Activated gamma-delta T cell treated with anti-CD3 and anti-CD28 coated beads, Interleukin-2, amount 50 U/mL, for 16 hours (primary cell): Measurements from ENCODE around the gene PLXNA4.

Experiments
- DNase-seq: peaks from one replicate; pipeline ENCODE4 v3.0.0-alpha.2; 2020; ENCODE audit warnings: low read depth

PLXNA4 gene

GRCh38 chr7:132472463-132473120 lies 103.7 kb downstream of the PLXNA4 start:
- DNase-seq, result no peak

DNA sequence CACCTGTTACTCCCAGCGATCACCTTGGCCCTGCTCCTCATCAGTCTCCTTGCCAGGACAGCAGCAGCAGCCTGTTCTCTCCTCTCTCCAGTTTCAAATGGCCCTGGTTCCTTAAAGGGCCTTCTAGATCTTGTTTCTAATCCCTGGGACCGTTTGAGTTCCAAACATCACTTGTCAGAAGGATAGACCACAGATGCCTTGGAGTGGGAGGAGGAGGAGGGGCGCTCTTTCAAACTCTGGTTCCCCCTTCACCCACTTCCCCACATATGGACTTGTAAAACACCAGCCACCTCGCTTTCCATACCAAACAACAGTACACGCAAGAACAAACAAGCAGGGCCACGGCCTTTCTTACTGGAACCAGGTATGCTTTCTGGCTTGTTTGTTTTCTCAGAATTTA lies 104.8 kb downstream of the PLXNA4 start:
- DNase-seq, result no peak

GRCh38 chr7:132469681-132470080 lies 106.6 kb downstream of the PLXNA4 start:
- no peak for DNase-seq

- no peak for DNase-seq
Observed at GRCh38 chr7:132469264-132469663, 107.0 kb downstream of the PLXNA4 start.

DNA sequence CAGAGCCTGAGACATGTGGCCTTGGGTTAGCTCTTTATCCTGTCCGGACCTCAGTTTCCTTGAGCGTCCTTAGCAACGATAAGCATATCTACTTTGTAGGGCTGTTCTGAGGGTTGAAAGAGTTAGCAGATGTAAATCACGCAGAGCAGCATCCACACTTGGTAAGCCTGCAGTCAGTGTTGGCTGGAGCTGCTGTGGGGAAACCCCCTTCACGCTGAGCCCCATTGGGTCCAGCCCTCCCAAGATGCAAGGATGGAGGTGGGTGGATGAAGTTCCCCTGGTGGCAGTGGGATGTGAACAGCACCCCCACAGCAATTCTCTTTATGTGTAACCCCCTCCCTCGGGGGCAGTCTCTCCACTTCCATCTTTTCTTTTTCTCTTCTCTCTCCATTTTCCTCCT lies 109.9 kb downstream of the PLXNA4 start:
- no peak for DNase-seq

DNA sequence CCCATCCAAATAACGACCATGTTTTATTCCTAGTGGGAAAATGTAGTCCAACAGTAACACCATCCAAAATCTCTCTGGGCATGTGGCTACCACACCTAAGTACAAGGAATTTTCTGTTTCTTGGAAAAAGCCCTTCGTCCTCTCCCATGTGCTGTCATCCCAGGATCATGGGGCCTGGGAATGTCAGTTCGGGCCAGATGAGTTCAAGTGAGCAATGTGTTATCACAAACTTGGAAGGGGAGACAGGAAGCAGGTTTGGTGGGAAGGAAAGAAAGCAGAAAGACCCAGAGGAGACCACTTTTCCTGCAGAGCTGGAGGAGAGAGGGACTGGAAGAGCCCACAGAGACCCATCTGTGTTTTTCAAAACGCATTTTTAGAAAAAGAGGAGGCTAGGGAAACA lies 110.8 kb downstream of the PLXNA4 start:
- no peak for DNase-seq

- DNase-seq, result no peak
Observed at GRCh38 chr7:132464740-132465139, 111.5 kb downstream of the PLXNA4 start.

GRCh38 chr7:132463922-132464321 lies 112.3 kb downstream of the PLXNA4 start:
- no peak for DNase-seq

DNA sequence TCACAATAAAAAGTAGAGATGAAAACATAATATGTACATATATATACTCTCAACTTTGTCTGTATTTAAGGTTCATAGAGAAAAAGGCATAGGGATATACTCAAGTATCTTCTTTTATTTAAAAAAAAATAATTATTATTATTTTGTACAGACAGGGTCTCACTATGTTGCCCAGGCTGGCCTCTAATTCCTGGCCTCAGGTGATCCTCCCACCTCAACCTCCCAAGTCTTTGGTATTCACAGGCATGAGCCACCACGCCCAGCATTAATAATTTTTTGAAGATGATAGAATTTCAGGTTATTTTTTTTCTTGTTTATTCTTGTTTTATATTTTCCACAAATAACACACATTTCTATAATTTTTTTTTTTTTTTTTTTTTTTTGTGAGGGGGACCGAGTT lies 113.8 kb downstream of the PLXNA4 start:
- DNase-seq, result no peak

DNA sequence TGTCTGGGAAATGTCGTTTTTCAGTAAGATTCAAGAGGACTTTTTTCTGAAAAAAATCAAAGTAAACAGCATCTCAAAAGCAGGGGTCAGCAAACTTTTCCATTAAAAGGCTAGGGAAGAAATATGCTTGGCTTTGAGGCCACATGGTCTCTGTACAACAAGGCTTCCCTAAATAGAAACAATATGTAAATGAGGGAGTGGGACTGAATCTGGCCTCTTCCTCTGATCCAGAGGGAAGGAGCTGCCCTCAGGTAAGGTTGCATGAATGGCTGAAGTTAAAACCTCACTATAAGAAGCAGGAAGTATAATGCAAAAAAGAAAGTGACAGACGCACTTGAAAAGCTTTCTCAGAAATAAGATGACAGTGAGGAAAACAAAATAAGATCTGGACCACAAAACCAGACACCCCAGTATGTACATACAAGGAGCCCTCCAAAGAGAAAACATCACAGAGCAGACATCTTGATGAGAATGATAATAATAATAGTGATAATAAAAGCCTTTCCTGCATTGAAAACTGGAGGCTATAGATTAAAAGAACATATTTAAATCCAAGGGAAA lies 115.2 kb downstream of the PLXNA4 start:
- DNase-seq, result no peak

DNA sequence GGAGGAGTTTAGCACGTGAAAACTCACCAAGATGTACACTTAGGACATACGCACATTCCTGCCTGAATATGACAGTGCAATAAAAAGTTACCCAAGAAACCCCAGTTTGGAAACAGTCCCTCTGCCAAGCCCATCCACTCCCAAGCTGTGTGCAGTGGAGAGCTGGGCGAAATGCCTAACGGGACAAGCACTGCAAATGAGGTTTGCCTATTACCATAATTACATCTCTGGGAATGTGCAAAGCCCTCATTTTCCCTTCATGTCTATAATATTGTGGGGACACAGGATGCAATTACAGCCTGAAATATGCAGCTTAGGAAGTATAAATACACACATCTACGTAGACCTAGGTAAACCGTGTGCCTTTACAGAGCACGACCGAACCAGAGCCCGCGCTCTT lies 117.5 kb downstream of the PLXNA4 start:
- no peak for DNase-seq

- DNase-seq, result no peak
Observed at GRCh38 chr7:132457658-132458057, 118.6 kb downstream of the PLXNA4 start.

- no peak for DNase-seq
Observed at GRCh38 chr7:132456418-132456817, 119.9 kb downstream of the PLXNA4 start.

DNA sequence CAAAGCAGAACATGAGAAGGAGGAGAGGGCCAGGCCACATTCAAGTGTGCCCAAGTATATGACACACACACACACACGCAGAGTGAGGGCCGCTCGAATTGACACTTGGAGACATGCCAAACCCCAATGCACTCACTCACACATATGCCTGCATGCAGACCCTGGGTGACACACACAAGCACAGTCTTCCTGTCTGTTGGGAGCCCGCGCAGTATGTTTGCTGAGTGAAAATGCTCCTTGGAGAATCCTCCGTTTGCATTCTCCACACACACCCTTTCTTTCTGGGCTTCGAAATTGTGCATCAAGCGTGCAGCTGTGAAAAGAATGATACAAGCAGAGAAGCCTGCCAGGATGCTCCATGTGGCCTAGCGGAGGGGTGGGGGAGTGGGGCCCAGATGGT lies 120.9 kb downstream of the PLXNA4 start:
- DNase-seq, result no peak

DNA sequence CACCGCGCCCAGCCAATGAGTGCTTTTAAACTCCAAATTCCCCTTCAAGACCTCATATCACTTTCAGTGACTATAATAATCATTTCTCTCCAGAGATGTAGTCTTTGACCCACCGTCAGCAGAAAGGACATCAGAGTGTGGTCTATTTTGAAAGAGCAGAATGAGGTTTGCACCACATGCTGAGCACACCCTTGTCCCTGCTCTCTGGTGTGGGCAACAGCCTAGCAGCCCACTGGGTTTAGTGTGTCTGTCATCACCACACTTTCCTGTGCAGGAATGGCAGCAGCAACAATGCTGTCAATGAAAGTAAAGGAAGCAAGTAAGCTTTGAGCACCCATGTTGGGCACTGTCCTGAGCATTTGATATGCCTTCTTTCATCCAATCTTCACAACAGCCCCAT lies 122.4 kb downstream of the PLXNA4 start:
- DNase-seq, result no peak

GRCh38 chr7:132451161-132451560 lies 125.1 kb downstream of the PLXNA4 start:
- DNase-seq, result no peak

DNA sequence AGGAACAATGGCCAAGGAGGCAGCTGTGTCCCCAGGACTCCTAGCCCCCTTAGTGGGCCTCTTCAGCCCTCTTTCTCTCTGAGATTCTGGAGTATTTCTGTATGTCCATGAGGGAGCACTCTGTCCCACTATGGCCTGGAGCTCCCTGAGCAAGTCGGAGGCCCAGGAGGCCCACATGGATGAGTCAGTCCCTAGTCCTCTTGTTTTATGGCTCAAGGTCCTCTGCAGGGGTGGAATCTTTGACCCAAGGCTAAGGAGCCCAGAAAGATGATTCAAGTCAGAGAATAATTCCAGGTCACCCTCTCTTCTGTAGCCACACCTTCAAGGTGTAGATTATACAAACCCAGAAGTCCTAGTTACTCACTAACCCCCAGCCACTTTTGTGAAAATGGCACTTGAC lies 125.6 kb downstream of the PLXNA4 start:
- no peak for DNase-seq

DNA sequence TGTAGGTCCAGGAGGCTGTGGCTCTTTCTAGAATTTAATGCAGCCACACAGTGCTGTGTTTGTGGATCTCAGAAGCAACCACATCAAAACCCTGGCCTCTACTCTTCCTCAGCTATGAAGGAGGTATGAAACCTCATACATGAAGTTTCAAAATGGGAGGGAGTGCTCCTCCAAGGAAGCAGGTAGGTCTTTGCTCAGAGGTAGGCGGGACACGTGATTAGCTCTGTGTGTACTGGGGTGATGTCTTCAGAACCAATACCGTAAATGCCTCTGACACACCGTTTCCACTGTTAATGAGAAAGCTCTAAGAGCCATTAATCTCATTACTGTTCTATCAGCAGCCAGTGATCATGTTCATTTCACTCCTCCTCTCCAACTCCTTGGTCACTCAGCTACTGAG lies 126.1 kb downstream of the PLXNA4 start:
- no peak for DNase-seq

DNA sequence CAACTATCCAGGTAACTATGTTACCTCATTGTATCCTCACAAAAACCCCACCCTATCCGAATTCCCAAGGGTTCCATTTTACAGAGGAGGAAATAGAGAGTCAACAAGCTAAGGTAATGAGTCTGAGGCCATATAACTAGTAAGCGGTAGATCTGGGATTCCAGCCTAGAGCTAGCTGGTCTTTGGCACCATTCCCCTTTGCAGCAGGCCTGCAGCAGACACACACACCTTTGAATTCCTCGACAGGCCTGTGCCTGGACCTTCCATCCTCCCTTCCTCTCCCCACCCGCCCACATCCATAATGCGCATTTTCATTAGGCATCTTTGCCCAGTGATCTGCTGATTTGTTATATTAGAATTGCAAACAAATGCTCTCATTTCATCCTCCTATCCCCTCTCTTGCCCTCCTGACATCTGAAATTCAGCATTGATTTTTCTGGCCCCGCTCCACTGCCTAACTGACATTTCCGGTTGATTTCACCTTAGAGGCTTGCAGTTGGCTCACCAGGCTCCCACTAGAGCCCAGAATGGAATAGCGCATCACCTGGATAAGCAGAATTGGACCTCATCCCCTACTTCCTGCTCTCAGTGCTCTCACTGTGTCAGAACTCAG lies 129.5 kb downstream of the PLXNA4 start:
- DNase-seq, result no peak

- no peak for DNase-seq
Observed at GRCh38 chr7:132446260-132446659, 130.0 kb downstream of the PLXNA4 start.

- no peak for DNase-seq
Observed at GRCh38 chr7:132443761-132444520, 132.3 kb downstream of the PLXNA4 start.

GRCh38 chr7:132441935-132442334 lies 134.3 kb downstream of the PLXNA4 start:
- no peak for DNase-seq

- DNase-seq, result no peak
Observed at GRCh38 chr7:132440151-132440550, 136.1 kb downstream of the PLXNA4 start.
